Measurements from ENCODE around the gene CAPN3.

DNA sequence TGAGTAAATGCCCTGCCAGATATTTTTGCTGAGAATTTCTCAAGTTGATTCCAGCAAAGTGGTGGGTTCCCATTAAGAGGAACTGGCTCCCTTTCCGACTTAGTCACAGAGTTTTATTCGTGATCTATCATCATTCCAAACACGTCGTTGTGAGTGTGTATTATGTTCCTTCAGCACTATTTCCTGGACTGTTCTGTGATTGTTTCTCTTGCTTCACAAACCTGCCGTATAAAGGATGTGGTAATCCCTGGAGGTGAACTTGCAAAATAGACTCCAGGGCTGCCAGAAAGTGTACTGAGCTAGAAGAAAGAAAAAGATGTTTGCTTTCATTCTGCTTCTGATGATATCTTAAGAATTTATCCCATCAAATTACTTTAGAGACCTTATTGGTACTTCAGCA lies 14.5 kb upstream of the CAPN3 start:
- TF ChIP-seq TAF1 (IDR thresholded peaks at IDR 0.05; ENCODE audit: low read depth, low read length) (no peak), POLR2A (IDR thresholded peaks at IDR 0.05; ENCODE audit: low read depth, low read length) (no peak)

Measured in GM12891 (cell line).